GM23338 (cell line): ENCODE data around the gene CPNE1. TPM values are rescaled to one million over a fixed set of nuclear protein-coding genes. Genes with fewer than 3 reads are reported as not detected.

Experiments
- ATAC-seq: fragments of 200-7000 bp; cut with Tn5 transposase; 3 replicates; pipeline ENCODE4 v1.9.1; 2020
- DNase-seq: peaks from one replicate; pipeline ENCODE4 v3.0.0-alpha.2; 2015; ENCODE audit warnings: low spot score
- H2AFZ ChIP-seq: fragments of 200-600 bp; sonication (generic); 2 replicates; pipeline ENCODE4 v1.8.0; 2016; ENCODE audit warnings: antibody characterized with exemption, mild to moderate bottlenecking, moderate library complexity
- H3F3A ChIP-seq: fragments of 200-600 bp; sonication (generic); replicated peaks from 2 replicates; pipeline ENCODE4 v1.8.0; 2017; ENCODE audit warnings: antibody characterized with exemption, mixed run types, low read depth
- H3K27ac ChIP-seq: fragments of 200-600 bp; sonication (generic); 2 replicates; pipeline ENCODE4 v1.6.1; 2016; ENCODE audit warnings: low read depth
- H3K27me3 ChIP-seq: fragments of 200-600 bp; sonication (generic); 2 replicates; pipeline ENCODE4 v1.8.0; 2016; ENCODE audit warnings: mild to moderate bottlenecking, mixed run types, moderate library complexity; ENCODE audit not compliant: insufficient read depth
- H3K36me3 ChIP-seq: fragments of 200-600 bp; sonication (generic); 2 replicates; pipeline ENCODE4 v1.8.0; 2016; ENCODE audit warnings: mild to moderate bottlenecking; ENCODE audit not compliant: insufficient read depth
- H3K4me1 ChIP-seq: fragments of 200-600 bp; sonication (generic); 2 replicates; pipeline ENCODE4 v1.8.0; 2016; ENCODE audit warnings: mild to moderate bottlenecking, moderate library complexity; ENCODE audit not compliant: insufficient read depth
- H3K4me2 ChIP-seq: fragments of 200-600 bp; sonication (generic); 2 replicates; pipeline ENCODE4 v1.7.1; 2017; ENCODE audit warnings: mixed run types
- H3K4me3 ChIP-seq: fragments of 200-600 bp; sonication (generic); 2 replicates; pipeline ENCODE4 v1.6.1; 2016; ENCODE audit warnings: mixed run types
- H3K79me2 ChIP-seq: fragments of 200-600 bp; sonication (generic); replicated peaks from 2 replicates; pipeline ENCODE4 v1.8.0; 2017; ENCODE audit warnings: mild to moderate bottlenecking; ENCODE audit not compliant: insufficient read depth
- H3K9me2 ChIP-seq: fragments of 200-600 bp; sonication (generic); 2 replicates; pipeline ENCODE4 v1.8.0; 2017; ENCODE audit not compliant: insufficient read depth
- H4K20me1 ChIP-seq: fragments of 200-600 bp; sonication (generic); replicated peaks from 2 replicates; pipeline ENCODE4 v1.8.0; 2017; ENCODE audit warnings: mild to moderate bottlenecking; ENCODE audit not compliant: insufficient read depth
- H3K27ac Mint-ChIP-seq: 2 replicates; pipeline ENCODE4 v1.8.0; 2020; ENCODE audit warnings: inconsistent platforms, mild to moderate bottlenecking, moderate library complexity, mixed read lengths
- H3K27me3 Mint-ChIP-seq: 3 replicates; pipeline ENCODE4 v1.8.0; 2022; ENCODE audit warnings: low read depth, mild to moderate bottlenecking, moderate library complexity, mixed read lengths, inconsistent platforms; ENCODE audit not compliant: insufficient read depth, poor library complexity
- H3K36me3 Mint-ChIP-seq: 3 replicates; pipeline ENCODE4 v1.8.0; 2021; ENCODE audit warnings: low read depth, mild to moderate bottlenecking, inconsistent platforms, moderate library complexity, mixed read lengths
- H3K4me1 Mint-ChIP-seq: 3 replicates; pipeline ENCODE4 v1.8.0; 2020; ENCODE audit warnings: mild to moderate bottlenecking, inconsistent platforms, mixed read lengths
- H3K4me3 Mint-ChIP-seq: 3 replicates; pipeline ENCODE4 v1.8.0; 2021; ENCODE audit warnings: moderate library complexity, mild to moderate bottlenecking, inconsistent platforms, mixed read lengths
- H3K9me3 Mint-ChIP-seq: 3 replicates; pipeline ENCODE4 v1.8.0; 2020; ENCODE audit warnings: moderate library complexity, mild to moderate bottlenecking, inconsistent platforms, mixed read lengths
- CREB1 ChIP-seq: fragments of 250-450 bp; sonication (Bioruptor Pico); IDR thresholded peaks from 2 replicates; pipeline ENCODE4 v1.5.0; 2020; ENCODE audit warnings: low read depth, mild to moderate bottlenecking, moderate library complexity
- EZH2 ChIP-seq: fragments of 200-600 bp; sonication (generic); IDR thresholded peaks from one replicate; pipeline ENCODE4 v1.8.0; 2017; ENCODE audit warnings: antibody characterized with exemption, mild to moderate bottlenecking, low read depth; ENCODE audit not compliant: unreplicated experiment
- EZH2phosphoT487 ChIP-seq: fragments of 200-600 bp; sonication (generic); IDR thresholded peaks from one replicate; pipeline ENCODE4 v1.8.1; 2018; ENCODE audit warnings: antibody characterized with exemption; ENCODE audit not compliant: unreplicated experiment
- JUNB ChIP-seq: IDR thresholded peaks from one replicate; pipeline ENCODE4 v1.6.1; 2016; ENCODE audit warnings: antibody characterized with exemption; ENCODE audit not compliant: unreplicated experiment
- NANOG ChIP-seq: IDR thresholded peaks from 2 replicates; pipeline ENCODE4 v1.6.1; 2016; ENCODE audit warnings: antibody characterized with exemption, borderline replicate concordance
- POLR2AphosphoS5 ChIP-seq: IDR thresholded peaks from 2 replicates; pipeline ENCODE4 v1.6.1; 2016; ENCODE audit warnings: antibody characterized with exemption, low read depth
- STAT1 ChIP-seq: IDR thresholded peaks from one replicate; pipeline ENCODE4 v1.6.1; 2016; ENCODE audit warnings: antibody characterized with exemption; ENCODE audit not compliant: unreplicated experiment
- ZNF114 ChIP-seq: fragments of 250-450 bp; sonication (Bioruptor Pico); IDR thresholded peaks from 2 replicates; pipeline ENCODE4 v1.5.0; 2020; ENCODE audit warnings: mild to moderate bottlenecking, moderate library complexity
- ZNF331 ChIP-seq: fragments of 250-450 bp; sonication (Bioruptor Pico); IDR thresholded peaks from 2 replicates; pipeline ENCODE4 v1.5.0; 2020; ENCODE audit warnings: low read depth, mild to moderate bottlenecking, moderate library complexity
- polyA plus RNA-seq: library from polyadenylated mRNA; unstranded; fragments of >200 nt; fragmentation: Nextera tagmentation; extraction: Ambion mirVana; gene quantifications from 2 replicates; pipeline ENCODE4 v1.2.1, GENCODE V29; 2016
- total RNA-seq: library from RNA; depleted of rRNA; stranded (reverse); fragments of >200 nt; shearing (Covaris generic); gene quantifications from 2 replicates; pipeline ENCODE4 v1.2.3, GENCODE V29; 2014
- TF ChIP-seq, protein P1 (sequence below): IDR thresholded peaks from 2 replicates; pipeline ENCODE4 v1.6.1; 2016; ENCODE audit warnings: antibody characterized with exemption
- TF ChIP-seq, protein P2 (sequence below), 2 experiments: fragments of 200-600 bp in 1 of 2; sonication (generic) in 1 of 2; conservative IDR thresholded peaks; 2 replicates each; pipeline versions ENCODE4 v1.5.1 to v1.6.1; 2016 to 2017; ENCODE audit warnings: antibody characterized with exemption in 2 of 2, low read depth in 2 of 2, mild to moderate bottlenecking in 2 of 2, moderate library complexity in 1 of 2
- TF ChIP-seq, protein P3 (sequence below): IDR thresholded peaks from one replicate; pipeline ENCODE4 v1.6.1; 2018; ENCODE audit warnings: antibody characterized with exemption; ENCODE audit not compliant: unreplicated experiment

Gene CPNE1
- total and polyA plus RNA-seq, 2 experiments from 2014 or later = 189 to 196 TPM

GRCh38 chr20:35643045-35643444 lies 21.7 kb downstream of the CPNE1 start:
- no peak for TF ChIP-seq CREB1 (CRISPR knock-in tag)
- no peak for TF ChIP-seq JUNB
- TF ChIP-seq, protein P1, sequence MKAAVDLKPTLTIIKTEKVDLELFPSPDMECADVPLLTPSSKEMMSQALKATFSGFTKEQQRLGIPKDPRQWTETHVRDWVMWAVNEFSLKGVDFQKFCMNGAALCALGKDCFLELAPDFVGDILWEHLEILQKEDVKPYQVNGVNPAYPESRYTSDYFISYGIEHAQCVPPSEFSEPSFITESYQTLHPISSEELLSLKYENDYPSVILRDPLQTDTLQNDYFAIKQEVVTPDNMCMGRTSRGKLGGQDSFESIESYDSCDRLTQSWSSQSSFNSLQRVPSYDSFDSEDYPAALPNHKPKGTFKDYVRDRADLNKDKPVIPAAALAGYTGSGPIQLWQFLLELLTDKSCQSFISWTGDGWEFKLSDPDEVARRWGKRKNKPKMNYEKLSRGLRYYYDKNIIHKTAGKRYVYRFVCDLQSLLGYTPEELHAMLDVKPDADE = no peak
- TF ChIP-seq, protein P2, sequence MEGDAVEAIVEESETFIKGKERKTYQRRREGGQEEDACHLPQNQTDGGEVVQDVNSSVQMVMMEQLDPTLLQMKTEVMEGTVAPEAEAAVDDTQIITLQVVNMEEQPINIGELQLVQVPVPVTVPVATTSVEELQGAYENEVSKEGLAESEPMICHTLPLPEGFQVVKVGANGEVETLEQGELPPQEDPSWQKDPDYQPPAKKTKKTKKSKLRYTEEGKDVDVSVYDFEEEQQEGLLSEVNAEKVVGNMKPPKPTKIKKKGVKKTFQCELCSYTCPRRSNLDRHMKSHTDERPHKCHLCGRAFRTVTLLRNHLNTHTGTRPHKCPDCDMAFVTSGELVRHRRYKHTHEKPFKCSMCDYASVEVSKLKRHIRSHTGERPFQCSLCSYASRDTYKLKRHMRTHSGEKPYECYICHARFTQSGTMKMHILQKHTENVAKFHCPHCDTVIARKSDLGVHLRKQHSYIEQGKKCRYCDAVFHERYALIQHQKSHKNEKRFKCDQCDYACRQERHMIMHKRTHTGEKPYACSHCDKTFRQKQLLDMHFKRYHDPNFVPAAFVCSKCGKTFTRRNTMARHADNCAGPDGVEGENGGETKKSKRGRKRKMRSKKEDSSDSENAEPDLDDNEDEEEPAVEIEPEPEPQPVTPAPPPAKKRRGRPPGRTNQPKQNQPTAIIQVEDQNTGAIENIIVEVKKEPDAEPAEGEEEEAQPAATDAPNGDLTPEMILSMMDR (conservative IDR thresholded peaks at IDR 0.05; ENCODE audit: low read depth in 2 of 2) = no peak
- no peak for TF ChIP-seq NANOG
- TF ChIP-seq STAT1 = no peak
- TF ChIP-seq POLR2AphosphoS5 = no peak; the same call in 1 of the 2 replicates
- no peak for TF ChIP-seq EZH2phosphoT487
- no peak for TF ChIP-seq ZNF331 (CRISPR knock-in tag)
- TF ChIP-seq, protein P3, sequence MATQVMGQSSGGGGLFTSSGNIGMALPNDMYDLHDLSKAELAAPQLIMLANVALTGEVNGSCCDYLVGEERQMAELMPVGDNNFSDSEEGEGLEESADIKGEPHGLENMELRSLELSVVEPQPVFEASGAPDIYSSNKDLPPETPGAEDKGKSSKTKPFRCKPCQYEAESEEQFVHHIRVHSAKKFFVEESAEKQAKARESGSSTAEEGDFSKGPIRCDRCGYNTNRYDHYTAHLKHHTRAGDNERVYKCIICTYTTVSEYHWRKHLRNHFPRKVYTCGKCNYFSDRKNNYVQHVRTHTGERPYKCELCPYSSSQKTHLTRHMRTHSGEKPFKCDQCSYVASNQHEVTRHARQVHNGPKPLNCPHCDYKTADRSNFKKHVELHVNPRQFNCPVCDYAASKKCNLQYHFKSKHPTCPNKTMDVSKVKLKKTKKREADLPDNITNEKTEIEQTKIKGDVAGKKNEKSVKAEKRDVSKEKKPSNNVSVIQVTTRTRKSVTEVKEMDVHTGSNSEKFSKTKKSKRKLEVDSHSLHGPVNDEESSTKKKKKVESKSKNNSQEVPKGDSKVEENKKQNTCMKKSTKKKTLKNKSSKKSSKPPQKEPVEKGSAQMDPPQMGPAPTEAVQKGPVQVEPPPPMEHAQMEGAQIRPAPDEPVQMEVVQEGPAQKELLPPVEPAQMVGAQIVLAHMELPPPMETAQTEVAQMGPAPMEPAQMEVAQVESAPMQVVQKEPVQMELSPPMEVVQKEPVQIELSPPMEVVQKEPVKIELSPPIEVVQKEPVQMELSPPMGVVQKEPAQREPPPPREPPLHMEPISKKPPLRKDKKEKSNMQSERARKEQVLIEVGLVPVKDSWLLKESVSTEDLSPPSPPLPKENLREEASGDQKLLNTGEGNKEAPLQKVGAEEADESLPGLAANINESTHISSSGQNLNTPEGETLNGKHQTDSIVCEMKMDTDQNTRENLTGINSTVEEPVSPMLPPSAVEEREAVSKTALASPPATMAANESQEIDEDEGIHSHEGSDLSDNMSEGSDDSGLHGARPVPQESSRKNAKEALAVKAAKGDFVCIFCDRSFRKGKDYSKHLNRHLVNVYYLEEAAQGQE = no peak
- no peak for TF ChIP-seq EZH2
- no peak for TF ChIP-seq ZNF114 (CRISPR knock-in tag)
- H3K4me1 Mint-ChIP-seq = peaks cover 47% of the 10 kb centered on the region
- no peaks in the 10 kb centered on the region for H3K9me3 Mint-ChIP-seq
- Histone ChIP-seq H3K4me1 (peaks cover 29% of the 10 kb centered on the region; the same call in 1 of the 2 replicates), H3K27ac (no peak overlapping the region), H3K4me2 (no peak overlapping the region), H3K4me3 (no peak overlapping the region), H3F3A (0 out of 2 replicates have a peak, but pooled peaks cover 3% of the 10 kb centered on the region), H3K27me3 (no peaks in the 10 kb centered on the region), H3K36me3 (no peaks in the 10 kb centered on the region), H3K79me2 (peaks cover 99% of the 10 kb centered on the region), H4K20me1 (peaks cover 73% of the 10 kb centered on the region), H3K9me2 (no peaks in the 10 kb centered on the region), H2AFZ (no peak overlapping the region)
- H3K27ac Mint-ChIP-seq = no peak overlapping the region
- DNase-seq = no peak
- no peaks in the 10 kb centered on the region for H3K27me3 Mint-ChIP-seq
- ATAC-seq = no peak
- H3K4me3 Mint-ChIP-seq = no peak overlapping the region
- no peaks in the 10 kb centered on the region for H3K36me3 Mint-ChIP-seq
